Naive thymus-derived CD8-positive, alpha-beta T cell (primary cell): ENCODE measurements around the gene CCND3. TPM values are rescaled to one million over a fixed set of nuclear protein-coding genes. Genes with fewer than 3 reads are reported as not detected.

Experiments used
- ATAC-seq, 2 donors: fragments of 150-1000 bp; cut with Tn5 transposase in 1 of 2; sonication (Bioruptor Pico), chemical (Tn5 transposase) in 1 of 2; 1 replicate in 1 of 2; 2 replicates in 1 of 2; pipeline ENCODE4 v1.10.0; 2021; ENCODE audit warnings: mild to moderate bottlenecking in 2 of 2, moderate library complexity in 2 of 2
- POLR2A ChIA-PET: fragments of 350-600 bp; sonication (Branson Sonifier 250); formaldehyde crosslinking; loops from one replicate; lab custom pipeline; 2021; ENCODE audit warnings: antibody characterized with exemption; lab: Charles Lee
- DNase-seq, 10 donors: peaks; one replicate each; pipeline versions ENCODE4 v3.0.0 to v3.0.0-alpha.2; 2020 to 2022
- H3K27ac Mint-ChIP-seq, 10 donors: one replicate each; pipeline ENCODE4 v1.8.0; 2020 to 2022; ENCODE audit warnings: mild to moderate bottlenecking in 10 of 10, mixed read lengths in 10 of 10, moderate library complexity in 4 of 10, inconsistent platforms in 1 of 10
- H3K27me3 Mint-ChIP-seq, 5 donors: one replicate each; pipeline ENCODE4 v1.8.0; 2021 to 2022; ENCODE audit warnings: mixed read lengths in 5 of 5
- H3K36me3 Mint-ChIP-seq, 3 donors: one replicate each; pipeline ENCODE4 v1.8.0; 2020 to 2022; ENCODE audit warnings: mixed read lengths in 3 of 3, mild to moderate bottlenecking in 2 of 3, inconsistent platforms in 1 of 3
- H3K4me1 Mint-ChIP-seq, 4 donors: one replicate each; pipeline ENCODE4 v1.8.0; 2021 to 2022; ENCODE audit warnings: mixed read lengths in 4 of 4
- H3K4me3 Mint-ChIP-seq, 10 donors: one replicate each; pipeline ENCODE4 v1.8.0; 2020 to 2022; ENCODE audit warnings: mild to moderate bottlenecking in 10 of 10, mixed read lengths in 10 of 10, moderate library complexity in 6 of 10, inconsistent platforms in 1 of 10
- H3K9me3 Mint-ChIP-seq, 9 donors: one replicate each; pipeline ENCODE4 v1.8.0; 2020 to 2022; ENCODE audit warnings: mixed read lengths in 9 of 9, mild to moderate bottlenecking in 3 of 9, inconsistent platforms in 1 of 9, moderate library complexity in 1 of 9
- polyA plus RNA-seq, 3 donors: library from polyadenylated mRNA; unstranded; fragments of 300-500 nt; fragmentation: Illumina TruSeq; gene quantifications; one replicate each; pipeline ENCODE4 v1.2.3, GENCODE V29; 2021
- total RNA-seq, 8 experiments: library from RNA in 2 of 8; stranded (reverse) in 2 of 8; gene quantifications; one replicate each; pipeline ENCODE4 v1.2.3 and lab custom pipeline; 2021 to 2026

Gene CCND3
- 100 to 1,000 TPM; 282 to 291 TPM for total RNA-seq
- polyA plus RNA-seq, result 100 to 1,000 TPM; 519 to 765 (median 628) TPM
- 179 to 277 (median 215) reads per million in 6 experiments for total RNA-seq (lab: John Stamatoyannopoulos, UW)

DNA sequence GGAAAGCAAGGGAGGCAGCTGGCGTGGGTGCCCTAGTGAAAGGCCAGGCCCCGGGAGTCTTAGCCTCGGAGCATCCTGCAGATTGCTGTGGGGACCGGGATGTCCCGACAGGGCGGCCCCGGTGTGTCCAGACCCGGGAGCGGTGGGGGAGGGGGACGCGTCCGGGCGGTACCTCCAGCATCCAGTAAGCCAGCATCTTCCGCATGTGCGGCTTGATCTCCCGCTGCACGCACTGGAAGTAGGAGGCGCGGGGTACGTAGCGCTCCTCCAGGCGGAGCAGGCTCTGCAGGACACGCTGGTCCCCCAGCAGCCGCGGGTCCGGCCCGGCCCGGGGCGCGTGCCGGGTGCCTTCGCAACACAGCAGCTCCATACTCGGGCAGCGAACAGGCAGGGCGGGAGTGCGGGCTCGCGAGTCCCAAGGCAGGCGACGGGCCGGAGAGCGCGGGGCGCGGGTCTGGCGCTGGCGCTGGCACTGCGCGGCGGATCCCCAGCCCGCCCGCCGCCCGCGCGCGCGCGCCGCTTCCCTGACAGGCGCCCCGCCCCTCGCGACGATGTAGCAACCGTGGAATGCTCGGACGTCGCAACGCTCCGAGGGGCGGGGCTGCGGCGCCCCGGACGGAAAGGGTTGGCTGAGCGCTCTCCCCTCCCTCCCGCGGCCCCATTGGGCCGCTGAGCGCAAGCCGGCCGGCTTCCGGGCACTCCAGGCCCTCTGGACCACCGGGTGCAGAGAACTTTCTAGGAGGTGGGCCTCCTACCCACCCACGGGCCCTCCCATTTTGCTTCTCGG lies at the start of gene CCND3:
Gene CCND3 (minus strand): TSS at position 529 of the 787 bp plus-strand sequence. CDS start 159 bp downstream, at position 370.
- ATAC-seq (peak; percentile 67 to 71), DNase-seq (peak; percentile 66 to 89 (median 77))
- H3K27me3 Mint-ChIP-seq, result no peaks in the 10 kb centered on the region
- H3K4me1 Mint-ChIP-seq, result peaks cover 43 to 79% (median 75%) of the 10 kb centered on the region in 4 donors
- peaks cover 0 to 18% (median 0%) of the 10 kb centered on the region in 3 donors for H3K36me3 Mint-ChIP-seq
- H3K9me3 Mint-ChIP-seq, result no peaks in the 10 kb centered on the region
- peak within 1 kb of the TSS; percentile 87 to 96 (median 92) for H3K4me3 Mint-ChIP-seq
- POLR2A ChIA-PET, result interaction anchor here (0.5 to 12.5 kb wide), 9 partner anchors 9 to 105 kb away, joined by 3 to 233 read pairs (median 7); partner anchors contain the start of genes BYSL, MED20 and TAF8
- peak within 1 kb of the TSS; percentile 89 to 99 (median 94) for H3K27ac Mint-ChIP-seq

- Mint-ChIP-seq H3K36me3 (peaks cover 0 to 78% (median 8%) of the 10 kb centered on the region in 3 donors), H3K4me1 (peaks cover 31 to 78% (median 68%) of the 10 kb centered on the region in 4 donors), H3K9me3 (no peaks in the 10 kb centered on the region), H3K27me3 (no peaks in the 10 kb centered on the region), H3K4me3 (no peak overlapping the region), H3K27ac (peak overlapping the region in 6 of 10 donors; percentile 5 to 90 (median 34))
- ATAC-seq (no peak), DNase-seq (no peak)
- POLR2A ChIA-PET, result interaction anchor here (0.6 to 1.7 kb wide), 2 partner anchors 14 to 53 kb away, joined by 5 read pairs; no protein-coding TSS in a partner anchor
Measured at GRCh38 chr6:41986339-41986738, 44.7 kb upstream of the CCND3 start.

DNA sequence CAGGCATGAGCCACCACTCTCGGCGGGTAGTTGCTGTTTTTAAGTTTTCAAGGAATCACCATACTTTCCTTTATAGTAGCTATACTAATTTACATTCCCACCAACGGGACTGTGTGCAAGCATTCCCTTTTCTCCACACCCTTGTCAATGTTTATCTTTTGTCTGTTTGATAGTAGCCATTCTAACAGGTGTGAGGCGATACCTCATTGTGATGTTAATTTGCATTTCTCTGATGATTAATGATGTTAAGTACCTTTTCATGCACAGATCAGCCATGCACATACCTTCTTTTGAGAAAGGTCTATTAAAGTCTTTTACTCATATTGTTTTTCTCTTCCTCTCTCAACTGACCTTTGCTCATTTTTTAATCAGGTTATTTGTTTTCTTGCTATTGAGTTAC lies 43.0 kb upstream of the CCND3 start:
- H3K27ac Mint-ChIP-seq, result peak overlapping the region in 7 of 10 donors; percentile 20 to 89 (median 53)
- POLR2A ChIA-PET, result no interaction called here
- peaks cover 0 to 79% (median 10%) of the 10 kb centered on the region in 3 donors for H3K36me3 Mint-ChIP-seq
- ATAC-seq (no peak), DNase-seq (no peak)
- peak overlapping the region in 1 of 10 donors; percentile 5 for H3K4me3 Mint-ChIP-seq
- H3K4me1 Mint-ChIP-seq, result peaks cover 26 to 81% (median 72%) of the 10 kb centered on the region in 4 donors
- no peaks in the 10 kb centered on the region for H3K9me3 Mint-ChIP-seq
- H3K27me3 Mint-ChIP-seq, result no peaks in the 10 kb centered on the region

- H3K36me3 Mint-ChIP-seq, result peaks cover 0 to 65% (median 15%) of the 10 kb centered on the region in 3 donors
- ATAC-seq, result no peak
- POLR2A ChIA-PET, result interaction anchor here (0.6 to 1.1 kb wide), 5 partner anchors 20 to 62 kb away, joined by 3 to 4 read pairs (median 3); no protein-coding TSS in a partner anchor
- peaks cover 21 to 88% (median 80%) of the 10 kb centered on the region in 4 donors for H3K4me1 Mint-ChIP-seq
- H3K4me3 Mint-ChIP-seq, result peak overlapping the region in 9 of 10 donors; percentile 11 to 63 (median 43)
- H3K27ac Mint-ChIP-seq, result peak overlapping the region; percentile 72 to 95 (median 88)
- H3K27me3 Mint-ChIP-seq, result no peaks in the 10 kb centered on the region
- no peaks in the 10 kb centered on the region for H3K9me3 Mint-ChIP-seq
- no peak for DNase-seq
Measured at GRCh38 chr6:41976794-41977484, 35.3 kb upstream of the CCND3 start.

DNA sequence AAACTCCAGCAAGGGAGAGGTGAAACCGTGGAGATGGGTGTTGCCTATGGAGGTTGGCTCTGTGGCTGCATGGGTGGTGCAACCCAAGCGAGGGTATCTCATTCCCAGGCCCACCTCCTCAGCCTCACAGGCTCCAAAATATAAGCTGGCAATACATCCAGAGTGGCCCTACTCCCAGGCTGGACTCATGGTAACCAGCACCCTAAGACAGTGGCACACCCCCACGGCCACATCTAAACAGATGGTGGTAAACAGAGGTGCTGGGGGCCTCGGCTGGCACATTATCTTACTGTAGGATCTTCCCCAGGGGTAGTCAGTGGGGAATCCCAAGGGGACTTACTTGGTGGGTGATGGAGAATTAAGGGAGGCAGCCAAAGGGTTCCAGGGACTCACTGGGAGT lies 33.7 kb upstream of the CCND3 start:
- DNase-seq (peak in 1 of 10 donors; percentile 13), ATAC-seq (no peak)
- POLR2A ChIA-PET, result interaction anchor here (0.6 to 1.0 kb wide), 2 partner anchors 29 to 37 kb away, joined by 5 to 6 read pairs; no protein-coding TSS in a partner anchor
- no peaks in the 10 kb centered on the region for H3K9me3 Mint-ChIP-seq
- H3K27ac Mint-ChIP-seq, result peak overlapping the region; percentile 72 to 91 (median 84)
- H3K27me3 Mint-ChIP-seq, result no peaks in the 10 kb centered on the region
- H3K4me3 Mint-ChIP-seq, result peak overlapping the region in 9 of 10 donors; percentile 26 to 58 (median 45)
- H3K4me1 Mint-ChIP-seq, result peaks cover 24 to 92% (median 81%) of the 10 kb centered on the region in 4 donors
- H3K36me3 Mint-ChIP-seq, result peaks cover 0 to 63% (median 12%) of the 10 kb centered on the region in 3 donors

DNA sequence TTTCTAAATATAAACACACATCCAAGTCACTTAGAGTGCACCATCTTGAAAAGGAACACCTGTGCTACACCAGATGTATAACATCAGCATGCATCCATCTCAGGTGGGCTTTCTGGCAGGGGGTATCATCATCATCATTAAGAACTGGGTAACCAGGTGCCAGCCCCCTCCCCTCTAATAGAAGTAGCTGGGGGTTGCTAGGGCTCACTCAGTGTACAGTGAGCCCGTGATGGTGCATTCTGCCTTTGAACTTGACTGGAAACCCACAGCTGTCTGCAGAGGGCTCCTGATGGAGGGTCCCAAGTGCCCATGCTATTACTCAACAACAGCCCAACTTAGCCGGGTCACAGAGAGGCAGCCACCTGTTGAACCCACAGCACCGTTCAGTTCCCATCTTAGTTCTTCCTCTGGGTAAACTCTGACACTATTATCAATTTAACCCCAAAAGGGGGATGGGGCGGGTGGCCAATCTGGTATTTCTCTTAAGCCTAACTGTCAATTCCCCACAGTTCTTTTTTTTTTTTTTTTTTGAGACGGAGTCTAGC lies 32.7 kb upstream of the CCND3 start:
- peaks cover 0 to 59% (median 12%) of the 10 kb centered on the region in 3 donors for H3K36me3 Mint-ChIP-seq
- no peak for ATAC-seq
- peak overlapping the region in 6 of 10 donors; percentile 2 to 55 (median 31) for H3K4me3 Mint-ChIP-seq
- no peaks in the 10 kb centered on the region for H3K9me3 Mint-ChIP-seq
- H3K27ac Mint-ChIP-seq, result peak overlapping the region; percentile 14 to 89 (median 77)
- DNase-seq, result no peak
- H3K27me3 Mint-ChIP-seq, result no peaks in the 10 kb centered on the region
- peaks cover 27 to 91% (median 78%) of the 10 kb centered on the region in 4 donors for H3K4me1 Mint-ChIP-seq
- POLR2A ChIA-PET, result interaction anchor here (0.5 to 0.7 kb wide), 2 partner anchors 38 to 186 kb away, joined by 4 read pairs; no protein-coding TSS in a partner anchor

DNA sequence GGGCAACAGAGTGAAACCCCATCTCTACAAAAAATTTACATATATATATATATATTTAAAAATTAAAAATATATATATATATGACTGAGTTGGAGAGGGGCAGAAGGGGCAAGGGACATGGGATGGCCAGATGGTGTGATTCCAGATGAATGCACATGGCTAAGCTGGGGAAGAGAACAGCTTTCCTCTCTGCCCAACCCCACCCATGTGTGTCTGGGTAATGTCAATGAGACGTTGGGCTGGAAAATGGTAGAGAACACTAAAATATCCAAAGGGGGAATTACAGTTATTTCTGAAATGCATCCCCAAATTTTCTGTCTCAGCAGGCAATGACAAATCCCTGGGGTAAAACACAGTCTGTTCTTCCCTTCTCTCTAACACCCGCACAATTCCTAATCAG lies 31.2 kb upstream of the CCND3 start:
- peaks cover 0 to 64% (median 12%) of the 10 kb centered on the region in 3 donors for H3K36me3 Mint-ChIP-seq
- peak overlapping the region in 4 of 10 donors; percentile 7 to 66 (median 37) for H3K4me3 Mint-ChIP-seq
- H3K27me3 Mint-ChIP-seq, result no peaks in the 10 kb centered on the region
- POLR2A ChIA-PET, result interaction anchor here (1.9 kb wide), 1 partner anchor 9 kb away, joined by 5 read pairs; no protein-coding TSS in a partner anchor
- DNase-seq, result no peak
- H3K9me3 Mint-ChIP-seq, result no peaks in the 10 kb centered on the region
- no peak for ATAC-seq
- H3K4me1 Mint-ChIP-seq, result peaks cover 29 to 92% (median 84%) of the 10 kb centered on the region in 4 donors
- H3K27ac Mint-ChIP-seq, result peak overlapping the region; percentile 7 to 90 (median 72)

DNA sequence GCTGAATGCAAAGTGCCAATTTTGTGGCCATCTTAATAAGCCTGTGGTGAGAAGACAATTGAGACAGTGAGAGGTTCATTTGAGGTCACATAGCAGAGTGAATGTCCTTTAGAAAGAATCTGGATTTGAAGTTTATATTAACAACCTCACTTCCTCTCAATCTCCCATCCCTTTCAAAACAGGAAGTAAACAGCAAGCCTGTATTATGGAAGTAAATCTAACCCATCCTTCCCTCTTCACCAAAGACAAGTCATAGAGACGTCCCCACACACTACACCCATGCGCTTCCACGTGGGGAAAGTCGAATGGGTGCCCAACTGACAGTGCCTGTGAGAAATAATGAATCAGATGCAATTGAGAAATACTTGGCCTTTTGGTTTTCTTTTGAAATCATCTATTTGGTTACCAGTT lies 28.8 kb upstream of the CCND3 start:
- Mint-ChIP-seq H3K36me3 (peaks cover 0 to 66% (median 7%) of the 10 kb centered on the region in 3 donors), H3K27me3 (no peaks in the 10 kb centered on the region), H3K27ac (peak overlapping the region; percentile 61 to 95 (median 84)), H3K4me1 (peaks cover 26 to 92% (median 83%) of the 10 kb centered on the region in 4 donors), H3K9me3 (no peaks in the 10 kb centered on the region), H3K4me3 (peak overlapping the region; percentile 1 to 64 (median 43))
- DNase-seq (peak in 1 of 10 donors; percentile 17), ATAC-seq (peak; percentile 56 to 69)
- POLR2A ChIA-PET, result interaction anchor here (0.6 kb wide), 1 partner anchor 11 kb away, joined by 3 read pairs; no protein-coding TSS in a partner anchor

DNA sequence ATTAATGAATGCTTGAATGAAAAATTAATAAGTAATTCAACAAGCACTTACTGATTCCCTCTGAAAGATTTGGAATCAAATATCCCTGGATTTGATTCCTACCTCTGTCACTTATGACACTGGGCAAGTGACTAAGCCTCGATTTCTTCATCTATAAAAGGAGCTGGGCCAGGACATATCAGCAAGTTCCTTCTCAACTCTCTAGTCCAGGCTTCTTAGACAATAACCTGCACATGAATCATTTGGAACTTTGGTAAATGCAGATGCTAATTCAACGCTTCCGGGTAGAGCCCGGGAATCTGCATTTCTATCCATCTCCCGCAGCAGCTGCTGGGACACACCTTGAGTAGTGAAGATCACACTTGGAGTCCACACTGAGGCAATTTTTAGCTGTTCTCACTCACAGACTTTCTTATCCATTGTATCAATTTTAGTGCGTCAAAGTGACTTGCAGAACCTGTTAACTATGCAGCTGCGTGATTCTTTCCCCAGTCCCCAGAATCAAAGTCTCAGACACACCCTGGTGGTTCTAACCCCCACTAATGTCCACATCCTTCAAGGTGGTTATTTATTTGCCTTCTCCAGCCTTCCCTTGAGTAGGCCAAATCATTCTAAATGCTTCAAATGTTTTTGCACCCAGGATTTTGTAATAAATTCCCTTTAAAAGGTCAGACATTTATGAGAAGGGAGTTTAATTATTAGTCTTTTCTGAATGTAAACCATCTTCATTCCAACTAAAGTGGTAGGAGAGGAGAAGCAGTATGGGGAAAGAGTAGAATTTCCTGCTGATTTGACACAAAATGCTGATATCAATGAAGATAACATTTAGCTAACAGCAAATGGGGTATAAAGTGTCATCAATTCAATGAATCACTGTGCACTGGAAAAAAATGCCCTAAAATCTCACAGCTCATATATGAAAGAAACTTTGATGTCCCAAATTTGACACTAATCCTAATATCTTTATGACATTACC lies 26.0 kb upstream of the CCND3 start:
- peak overlapping the region; percentile 53 to 89 (median 66) for H3K27ac Mint-ChIP-seq
- no peaks in the 10 kb centered on the region for H3K9me3 Mint-ChIP-seq
- peaks cover 41 to 88% (median 84%) of the 10 kb centered on the region in 4 donors for H3K4me1 Mint-ChIP-seq
- no peak for DNase-seq
- ATAC-seq, result no peak
- peaks cover 0 to 74% (median 8%) of the 10 kb centered on the region in 3 donors for H3K36me3 Mint-ChIP-seq
- peak overlapping the region in 7 of 10 donors; percentile 0 to 65 (median 39) for H3K4me3 Mint-ChIP-seq
- POLR2A ChIA-PET, result interaction anchor here (0.6 to 2.2 kb wide), 5 partner anchors 25 to 81 kb away, joined by 3 to 6 read pairs (median 4); no protein-coding TSS in a partner anchor
- no peaks in the 10 kb centered on the region for H3K27me3 Mint-ChIP-seq

DNA sequence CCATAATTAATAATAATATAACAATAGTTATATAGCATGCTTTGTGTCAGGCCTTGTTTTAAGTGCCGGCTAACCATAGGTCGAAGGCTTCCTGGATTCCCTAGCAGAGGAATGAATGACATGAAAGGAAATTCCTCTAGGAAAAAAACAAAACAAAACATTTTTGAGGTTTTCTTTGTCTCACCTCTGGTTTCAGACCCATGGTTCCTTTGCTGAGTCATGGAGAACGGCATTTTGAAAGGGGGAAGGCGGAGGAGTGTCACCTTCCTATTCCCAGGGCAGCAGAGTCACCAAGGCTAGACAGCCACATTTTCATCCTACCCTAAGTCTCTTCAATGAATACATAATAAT lies 25.3 kb upstream of the CCND3 start:
- no peak for DNase-seq
- peaks cover 38 to 88% (median 84%) of the 10 kb centered on the region in 4 donors for H3K4me1 Mint-ChIP-seq
- H3K4me3 Mint-ChIP-seq, result no peak overlapping the region
- H3K27ac Mint-ChIP-seq, result peak overlapping the region in 6 of 10 donors; percentile 25 to 89 (median 60)
- POLR2A ChIA-PET, result interaction anchor here (2.2 kb wide), 1 partner anchor 75 kb away, joined by 4 read pairs; no protein-coding TSS in a partner anchor
- H3K36me3 Mint-ChIP-seq, result peaks cover 0 to 76% (median 4%) of the 10 kb centered on the region in 3 donors
- no peaks in the 10 kb centered on the region for H3K27me3 Mint-ChIP-seq
- no peak for ATAC-seq
- H3K9me3 Mint-ChIP-seq, result no peaks in the 10 kb centered on the region
